ENCODE data around the gene NPTX1.
"Not testable (repeated sequence)": the region's sequence is repeated elsewhere in the genome, so short reads cannot be mapped to it uniquely, and the experiment has no call there.

NPTX1 gene, protein sequence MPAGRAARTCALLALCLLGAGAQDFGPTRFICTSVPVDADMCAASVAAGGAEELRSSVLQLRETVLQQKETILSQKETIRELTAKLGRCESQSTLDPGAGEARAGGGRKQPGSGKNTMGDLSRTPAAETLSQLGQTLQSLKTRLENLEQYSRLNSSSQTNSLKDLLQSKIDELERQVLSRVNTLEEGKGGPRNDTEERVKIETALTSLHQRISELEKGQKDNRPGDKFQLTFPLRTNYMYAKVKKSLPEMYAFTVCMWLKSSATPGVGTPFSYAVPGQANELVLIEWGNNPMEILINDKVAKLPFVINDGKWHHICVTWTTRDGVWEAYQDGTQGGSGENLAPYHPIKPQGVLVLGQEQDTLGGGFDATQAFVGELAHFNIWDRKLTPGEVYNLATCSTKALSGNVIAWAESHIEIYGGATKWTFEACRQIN

DNA sequence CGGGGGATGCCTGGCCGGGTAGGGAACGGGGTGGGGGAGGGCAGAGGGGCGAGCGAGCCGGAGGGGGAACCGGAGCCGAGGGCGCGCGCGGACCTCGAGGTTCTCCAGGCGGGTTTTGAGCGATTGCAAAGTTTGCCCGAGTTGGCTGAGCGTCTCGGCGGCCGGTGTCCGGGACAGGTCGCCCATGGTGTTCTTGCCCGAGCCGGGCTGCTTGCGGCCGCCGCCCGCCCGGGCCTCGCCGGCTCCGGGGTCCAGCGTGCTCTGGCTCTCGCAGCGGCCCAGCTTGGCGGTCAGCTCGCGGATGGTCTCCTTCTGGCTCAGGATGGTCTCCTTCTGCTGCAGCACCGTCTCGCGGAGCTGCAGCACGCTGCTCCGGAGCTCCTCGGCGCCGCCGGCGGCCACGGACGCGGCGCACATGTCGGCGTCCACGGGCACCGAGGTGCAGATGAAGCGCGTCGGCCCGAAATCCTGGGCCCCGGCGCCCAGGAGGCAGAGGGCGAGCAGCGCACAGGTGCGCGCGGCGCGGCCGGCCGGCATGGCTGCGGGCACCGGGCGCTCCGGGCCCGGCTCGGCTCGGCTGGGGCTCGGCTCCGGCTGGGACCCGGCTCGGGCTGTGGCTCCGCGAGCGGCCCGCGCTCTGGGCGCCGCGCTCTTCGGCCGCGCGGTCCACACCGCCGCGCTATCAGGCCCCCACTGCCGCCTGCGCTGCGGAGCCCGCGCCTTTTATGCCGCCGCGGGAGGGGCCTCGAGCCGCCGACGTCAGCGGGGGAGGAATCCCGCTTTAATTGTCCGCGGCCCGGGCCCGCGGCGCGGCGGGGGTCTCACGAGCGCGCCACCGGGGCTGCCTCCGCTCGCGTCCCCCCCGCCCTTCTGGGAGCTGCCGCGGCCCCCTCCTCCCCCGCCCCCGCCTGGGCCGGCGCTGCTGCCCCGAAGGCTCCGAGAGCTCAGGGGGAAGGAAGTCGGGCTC is at the start of gene NPTX1:
Gene NPTX1 (minus strand): TSS at position 698 of the 967 bp plus-strand sequence. CDS start 161 bp downstream, at position 537.
- no peak for DNase-seq (ENCODE audit: low read depth)

DNA sequence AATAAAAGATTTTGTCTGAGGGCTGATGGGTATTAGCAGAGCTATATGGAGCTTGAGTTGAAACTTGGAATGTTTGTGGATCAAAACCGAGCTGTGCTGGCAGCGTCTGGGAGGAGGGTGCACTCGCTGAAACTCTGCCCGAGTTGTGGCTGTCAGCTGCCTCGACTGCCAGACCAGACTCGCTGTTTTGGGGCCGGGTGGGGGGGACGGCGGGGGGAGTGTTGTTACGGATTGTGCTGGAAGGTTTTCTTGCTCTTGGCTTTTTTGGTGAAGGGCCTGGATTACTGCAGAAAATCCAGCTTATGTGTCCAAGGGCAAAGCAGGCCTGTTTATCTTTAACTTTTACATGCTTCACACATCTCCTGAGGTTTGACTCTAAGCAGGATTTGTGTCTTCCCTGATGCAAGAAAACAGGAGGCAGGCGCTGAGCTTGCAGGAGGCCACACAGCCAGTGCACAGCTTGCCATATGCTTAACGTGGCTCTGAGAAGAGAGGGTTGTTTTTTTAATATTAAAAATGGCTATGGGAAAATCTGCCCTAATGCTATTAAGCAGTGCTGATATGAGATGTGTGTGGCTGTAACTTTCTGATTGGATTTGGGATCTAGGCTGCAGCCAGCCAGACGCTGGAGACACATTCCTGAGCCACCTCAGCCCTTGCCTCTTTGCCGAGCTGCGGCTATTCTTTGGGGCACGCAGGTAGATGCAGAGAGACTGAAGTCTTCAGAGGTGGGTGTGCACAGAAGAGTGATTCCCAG is 47.7 kb upstream of the NPTX1 start:
- DNase-seq (ENCODE audit: low read depth) = no peak

DNA sequence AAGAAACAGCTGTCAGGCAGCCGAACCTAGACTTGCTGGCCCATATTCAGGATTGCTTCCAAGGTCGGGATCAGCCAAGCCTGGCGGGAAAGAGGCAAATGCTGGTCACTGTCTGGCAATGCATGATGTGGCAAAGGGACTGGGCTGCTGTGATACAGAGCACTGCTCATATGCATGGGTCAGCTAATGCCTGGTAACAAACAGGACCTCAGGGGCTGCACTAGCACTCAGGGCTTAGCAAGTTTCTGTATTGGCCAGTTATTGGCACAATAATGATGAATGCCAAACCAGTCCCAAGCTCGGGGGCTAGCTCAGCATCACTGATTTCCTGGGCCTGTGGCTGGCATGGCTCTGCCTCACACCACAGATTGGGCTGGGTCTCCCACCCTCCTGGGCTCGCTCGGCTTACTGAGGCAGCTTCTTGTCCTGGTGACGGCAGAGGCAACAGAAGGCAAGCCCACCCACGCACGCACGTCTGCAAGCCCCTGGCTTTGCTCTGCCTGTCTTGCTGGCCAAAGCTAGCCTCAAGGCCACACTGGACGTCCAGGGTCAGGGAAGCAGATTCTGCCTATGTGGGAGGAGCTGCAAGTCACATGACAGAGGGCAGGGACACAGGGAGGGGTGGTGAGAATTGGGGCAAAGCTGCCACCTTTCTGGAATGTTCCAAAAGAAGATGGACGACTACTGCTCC is 46.8 kb upstream of the NPTX1 start:
- DNase-seq (ENCODE audit: low read depth) = no peak

GRCh38 chr17:80520810-80521455 is 44.5 kb upstream of the NPTX1 start:
- DNase-seq (ENCODE audit: low read depth) = no peak

DNA sequence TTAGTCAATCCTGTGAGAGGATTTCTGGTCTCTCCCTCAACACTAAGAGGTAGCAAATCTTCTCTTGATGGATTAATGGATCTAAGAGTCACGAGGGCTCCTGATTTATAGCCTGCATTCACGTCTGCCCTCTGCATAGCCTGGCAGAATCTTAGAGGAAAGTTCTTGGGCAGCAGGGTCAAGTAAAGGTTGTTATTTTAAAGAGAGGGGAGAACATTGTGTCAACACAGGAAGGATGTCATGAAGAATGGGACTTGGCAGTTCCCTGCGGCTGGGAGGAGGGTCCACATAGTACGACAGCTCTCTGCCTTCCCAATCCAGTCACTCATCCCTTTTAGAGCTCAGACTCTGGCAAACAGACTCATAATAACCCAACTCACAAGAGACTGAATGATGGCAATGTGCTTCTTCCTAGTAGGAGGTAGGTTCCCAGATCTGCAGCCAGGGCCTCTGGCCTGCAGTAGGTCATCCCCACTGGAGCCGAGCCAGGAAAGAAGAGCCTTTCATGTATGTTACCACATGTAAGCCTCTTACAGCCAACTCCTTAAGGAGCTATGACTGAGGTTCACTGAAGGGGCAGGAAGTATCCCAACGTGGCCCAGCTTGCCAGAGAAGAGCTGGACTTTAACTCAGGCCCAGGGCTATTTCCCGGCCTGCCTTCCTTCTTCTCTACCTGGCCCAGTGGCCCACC is 42.8 kb upstream of the NPTX1 start:
- DNase-seq (ENCODE audit: low read depth) = no peak

DNA sequence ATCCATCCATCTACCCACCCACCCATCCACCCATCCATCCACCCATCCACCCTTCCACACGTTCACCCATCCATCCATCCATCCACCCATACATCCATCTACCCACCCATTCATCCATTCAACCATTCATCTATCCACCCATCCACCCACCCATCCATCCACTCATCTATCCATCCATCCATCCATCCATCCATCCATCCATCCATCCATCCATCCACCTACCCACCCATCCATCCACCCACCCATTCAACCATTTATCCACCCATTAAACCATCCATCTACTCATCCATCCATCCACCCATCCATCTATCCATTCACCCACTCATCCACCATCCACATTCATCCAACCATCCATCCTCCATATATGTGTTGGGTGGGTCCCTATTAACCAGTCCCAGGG is 42.0 kb upstream of the NPTX1 start:
- DNase-seq (ENCODE audit: low read depth) = no peak

- no peak for DNase-seq (ENCODE audit: low read depth)
These were observed 41.2 kb upstream of the NPTX1 start for GRCh38 chr17:80517641-80518040.

DNA sequence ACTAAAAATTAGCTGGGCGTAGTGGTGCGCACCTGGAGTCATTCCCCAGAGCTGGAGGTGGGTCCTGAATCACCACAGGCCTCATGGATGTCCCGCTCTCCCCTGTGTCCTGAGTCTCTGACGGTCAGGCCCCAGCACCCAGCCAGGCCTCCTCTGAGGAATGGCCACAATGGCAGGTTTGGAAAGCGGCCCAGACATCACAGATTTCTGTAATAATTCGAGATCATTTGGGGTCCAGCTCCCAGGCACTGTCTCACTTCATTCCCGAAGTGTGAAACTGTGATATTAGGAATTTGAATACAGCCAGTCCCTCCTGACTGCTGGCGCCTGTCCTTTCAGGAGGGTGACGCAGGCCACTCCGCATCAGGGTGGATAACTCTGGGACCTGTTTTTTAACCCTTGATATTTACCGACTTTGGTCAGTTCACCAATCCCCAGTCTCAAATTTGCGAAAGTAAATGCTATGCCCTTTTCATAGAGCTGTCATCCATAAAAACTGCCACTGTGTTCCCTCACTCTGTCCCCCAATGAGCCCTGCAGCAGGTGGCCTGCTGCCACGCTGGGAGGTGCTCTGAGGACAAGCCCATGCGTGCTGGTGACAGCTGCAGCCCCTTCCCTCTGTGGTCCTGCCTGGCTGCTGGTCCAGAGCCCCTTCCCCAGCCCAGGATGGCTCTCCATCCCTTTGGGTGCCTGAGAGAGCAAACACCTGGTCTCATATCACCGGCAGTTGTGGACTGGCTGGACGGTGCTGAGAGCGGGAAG is 39.9 kb upstream of the NPTX1 start:
- no peak for DNase-seq (ENCODE audit: low read depth)

DNA sequence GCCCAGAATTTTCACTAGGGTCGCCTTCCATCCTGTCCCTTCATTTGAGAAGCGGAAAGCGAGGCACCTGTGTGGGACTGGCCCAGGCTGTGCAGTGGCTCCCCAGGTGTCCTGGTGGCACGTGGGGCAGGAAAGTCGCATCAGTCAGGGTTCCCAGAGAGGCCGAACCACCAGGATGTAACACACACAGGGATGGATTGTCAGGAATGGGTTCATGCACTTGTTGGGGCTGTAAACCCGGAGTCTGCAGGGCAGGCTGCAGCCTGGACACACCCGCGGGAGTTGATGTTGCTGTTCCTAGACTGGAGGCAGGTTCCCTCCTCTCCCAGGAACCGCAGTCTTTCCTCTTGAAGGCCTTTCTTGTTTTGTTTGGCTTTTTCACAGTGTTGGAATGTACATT is 37.5 kb upstream of the NPTX1 start:
- no peak for DNase-seq (ENCODE audit: low read depth)

DNA sequence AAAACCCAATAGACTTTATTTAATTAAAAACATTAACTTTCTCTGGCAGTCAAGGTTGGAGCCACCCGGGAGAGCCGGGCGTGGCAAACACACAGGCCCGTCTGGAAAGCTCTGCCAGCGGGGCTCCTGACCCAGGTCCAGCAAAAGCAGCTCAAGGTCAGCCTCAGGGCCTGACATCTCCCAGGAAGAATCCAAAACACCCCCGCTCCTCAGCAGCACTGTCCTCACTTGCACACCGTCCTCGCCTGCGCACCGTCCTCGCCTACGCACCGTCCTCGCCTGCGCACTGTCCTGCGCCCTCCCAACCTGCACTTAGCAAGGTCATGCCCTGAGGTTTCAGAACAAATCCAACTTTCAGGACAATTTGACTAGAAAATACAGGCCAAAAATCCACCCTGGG is 36.8 kb upstream of the NPTX1 start:
- no peak for DNase-seq (ENCODE audit: low read depth)

DNA sequence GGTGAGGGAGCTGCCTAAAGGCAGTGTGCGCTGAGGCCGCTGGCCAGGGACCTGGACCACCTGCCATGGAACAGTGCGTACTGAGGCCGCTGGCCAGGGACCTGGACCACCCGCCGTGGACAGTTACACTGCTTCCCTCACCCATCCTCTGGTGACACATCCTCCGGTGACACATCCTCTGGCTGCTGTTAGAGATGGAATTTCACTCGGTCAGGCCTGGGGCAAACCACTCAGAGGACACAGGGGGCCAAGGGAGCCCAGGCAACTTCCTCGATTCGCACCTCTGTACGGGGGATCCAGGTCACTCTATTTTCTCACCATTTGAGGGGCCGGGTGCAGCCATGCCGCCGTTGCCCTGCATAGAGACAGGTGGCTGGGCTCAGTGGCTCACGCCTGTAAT is 35.8 kb upstream of the NPTX1 start:
- no peak for DNase-seq (ENCODE audit: low read depth)

DNA sequence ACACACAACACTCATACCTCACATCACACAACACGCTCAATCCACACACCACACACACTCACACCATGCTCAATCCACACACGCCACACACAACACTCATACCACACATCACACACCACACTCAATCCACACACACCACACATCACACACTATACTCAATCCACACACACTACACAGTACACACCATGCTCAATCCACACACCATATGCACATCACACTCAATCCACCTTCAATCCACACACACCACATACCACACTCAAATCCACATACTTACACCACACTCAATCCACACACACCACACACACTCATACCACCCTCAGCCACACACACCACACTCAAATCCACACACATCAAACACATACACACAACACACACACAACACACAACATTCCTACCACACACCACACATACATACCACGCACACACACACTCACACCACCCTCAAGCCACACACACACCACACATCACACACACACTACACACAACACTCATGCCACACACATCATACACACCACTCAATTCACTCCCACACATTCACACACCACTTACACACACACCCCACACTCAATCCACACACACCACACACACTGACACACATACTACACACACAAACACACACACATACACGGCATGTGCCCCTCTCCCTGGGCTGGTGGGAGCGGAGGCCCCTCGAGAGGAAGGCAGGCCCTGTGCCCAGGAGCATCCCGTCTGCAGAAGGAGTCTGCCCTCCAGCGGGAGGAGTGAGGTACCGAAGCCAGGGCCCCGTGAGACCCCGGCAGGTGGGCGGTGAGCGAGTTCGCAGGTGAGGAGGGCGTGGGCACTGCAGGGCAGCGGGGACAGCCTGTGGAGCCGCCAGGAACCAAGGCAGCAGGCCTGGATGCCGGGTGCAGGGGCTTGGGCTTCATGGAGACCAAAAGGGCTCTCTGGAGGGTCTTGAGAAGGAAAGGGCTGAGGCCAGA is 35.1 kb upstream of the NPTX1 start:
- DNase-seq (ENCODE audit: low read depth) = no peak

GRCh38 chr17:80510772-80511171 is 34.4 kb upstream of the NPTX1 start:
- DNase-seq (ENCODE audit: low read depth) = no peak

DNA sequence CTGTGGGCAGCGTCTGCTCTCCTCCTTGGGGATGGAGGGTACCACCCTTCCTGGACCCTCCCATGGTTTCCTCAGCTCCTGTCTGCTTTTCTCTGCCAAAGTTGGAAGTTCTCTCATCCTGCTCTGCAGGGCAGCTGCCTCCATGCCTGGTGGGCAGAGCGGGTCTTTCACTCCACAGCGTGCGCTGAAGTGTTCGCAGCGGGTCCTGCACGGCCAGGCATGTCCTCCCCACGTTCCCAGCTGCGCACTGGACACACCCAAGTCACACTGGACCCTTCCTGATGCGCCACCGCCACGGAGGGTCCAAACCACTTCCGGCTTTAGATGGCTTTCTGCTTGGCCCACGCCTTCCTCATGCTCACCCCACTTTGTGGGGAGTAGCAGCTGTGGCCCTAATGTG is 33.7 kb upstream of the NPTX1 start:
- DNase-seq (ENCODE audit: low read depth) = no peak

GRCh38 chr17:80509311-80509710 is 32.9 kb upstream of the NPTX1 start:
- no peak for DNase-seq (ENCODE audit: low read depth)

GRCh38 chr17:80507965-80508364 is 31.6 kb upstream of the NPTX1 start:
- no peak for DNase-seq (ENCODE audit: low read depth)

DNA sequence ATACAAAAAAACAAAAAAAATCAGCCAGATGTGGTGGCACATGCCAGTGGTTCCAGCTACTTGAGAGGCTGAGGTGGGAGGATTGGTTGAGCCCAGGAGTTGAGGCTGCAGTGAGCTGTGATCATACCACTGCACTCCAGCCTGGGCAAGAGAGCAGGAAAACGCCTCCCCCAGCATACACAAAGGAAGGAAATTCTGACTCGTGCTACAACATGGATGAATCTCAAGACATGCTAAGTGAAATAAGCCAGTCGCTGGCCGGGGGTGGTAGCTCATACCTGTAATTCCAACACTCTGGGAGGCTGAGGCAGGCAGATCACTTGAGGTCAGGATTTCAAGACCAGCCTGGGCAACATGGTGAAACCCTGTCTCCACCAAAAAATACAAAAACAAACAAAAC is 30.8 kb upstream of the NPTX1 start:
- DNase-seq (ENCODE audit: low read depth) = not testable (repeated sequence)

DNA sequence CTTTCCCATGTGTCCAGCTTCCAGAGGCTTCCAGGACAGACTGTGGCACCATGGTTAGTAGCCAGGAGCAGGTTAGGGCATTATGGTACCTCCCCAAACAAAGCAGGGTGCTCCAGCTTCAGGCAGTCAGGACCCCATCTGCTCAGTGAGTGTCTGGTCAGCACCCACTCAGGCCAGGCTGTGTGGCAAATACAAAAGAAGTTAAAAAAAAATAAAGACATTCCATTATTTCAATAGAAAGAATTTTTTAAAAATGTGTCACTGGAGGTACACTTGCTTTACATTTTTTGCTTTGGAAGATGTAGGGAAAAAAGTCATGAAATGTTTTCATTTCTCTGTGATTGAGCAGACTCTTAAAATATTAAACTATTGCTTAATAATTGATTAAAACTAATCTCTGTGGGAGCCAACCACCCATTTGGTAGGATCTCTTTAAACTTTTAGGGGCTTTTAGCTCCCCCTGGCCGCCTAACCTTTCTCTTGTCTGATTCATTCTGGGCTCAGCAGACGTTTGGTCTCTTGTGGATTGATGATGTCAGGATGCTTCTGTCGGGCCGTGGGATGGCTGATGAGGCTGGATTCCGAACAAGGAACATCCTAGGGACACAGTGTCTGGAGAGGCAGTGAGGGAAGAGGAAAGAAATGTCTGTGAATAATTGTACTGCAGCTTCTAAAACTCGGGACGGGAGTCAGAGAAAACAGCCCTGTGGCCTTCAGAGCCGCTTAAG is 28.4 kb upstream of the NPTX1 start:
- DNase-seq (ENCODE audit: low read depth) = no peak
